HG03442 (cell line): Measurements from ENCODE around the gene HILPDA.
A peak's percentile ranks its signal among the peaks of the same experiment; 100 is the strongest.
"Not testable (repeated sequence)": the region's sequence is repeated elsewhere in the genome, so short reads cannot be mapped to it uniquely, and the experiment has no call there.

Source experiments
- ATAC-seq: cut with Tn5 transposase; IDR thresholded peaks from one replicate; pipeline ENCODE4 v1.9.1; 2021; ENCODE audit warnings: mild to moderate bottlenecking, moderate library complexity; ENCODE audit not compliant: unreplicated experiment

The HILPDA gene

GRCh38 chr7:128431221-128431620 lies 24.5 kb upstream of the HILPDA start:
- no peak for ATAC-seq

GRCh38 chr7:128431754-128432153 lies 23.9 kb upstream of the HILPDA start:
- ATAC-seq: no peak

- ATAC-seq: no peak
Measured at GRCh38 chr7:128434413-128435326, 21.0 kb upstream of the HILPDA start.

GRCh38 chr7:128435327-128435686 lies 20.4 kb upstream of the HILPDA start:
- no peak for ATAC-seq

GRCh38 chr7:128437426-128438332 lies 18.0 kb upstream of the HILPDA start:
- ATAC-seq: peak; percentile 47

- ATAC-seq: no peak
Measured at GRCh38 chr7:128442356-128442755, 13.3 kb upstream of the HILPDA start.

- no peak for ATAC-seq
Measured at GRCh38 chr7:128443831-128444600, 11.7 kb upstream of the HILPDA start.

GRCh38 chr7:128446306-128446705 lies 9.4 kb upstream of the HILPDA start:
- no peak for ATAC-seq

GRCh38 chr7:128447941-128448564 lies 7.6 kb upstream of the HILPDA start:
- ATAC-seq: no peak

GRCh38 chr7:128448751-128449302 lies 6.9 kb upstream of the HILPDA start:
- no peak for ATAC-seq

GRCh38 chr7:128450409-128450808 lies 5.3 kb upstream of the HILPDA start:
- ATAC-seq: no peak

GRCh38 chr7:128450913-128451312 lies 4.8 kb upstream of the HILPDA start:
- ATAC-seq: no peak

GRCh38 chr7:128452552-128452951 lies 3.1 kb upstream of the HILPDA start:
- ATAC-seq: no peak

GRCh38 chr7:128453836-128454804 lies 1.6 kb upstream of the HILPDA start:
- no peak for ATAC-seq

GRCh38 chr7:128454808-128455542 lies 703 bp upstream of the HILPDA start:
- no peak for ATAC-seq

GRCh38 chr7:128456255-128456725 lies 612 bp downstream of the HILPDA start:
- ATAC-seq: no peak

- ATAC-seq: not testable (repeated sequence)
Measured at GRCh38 chr7:128457385-128457784, 1.7 kb downstream of the HILPDA start.

GRCh38 chr7:128458956-128459355 lies 3.3 kb downstream of the HILPDA start:
- ATAC-seq: peak; percentile 20
